NCI-H446 (cell line): ENCODE results near the gene OXNAD1.
A peak's percentile ranks its signal among the peaks of the same experiment; 100 is the strongest.
"Not testable (repeated sequence)": the region's sequence is repeated elsewhere in the genome, so short reads cannot be mapped to it uniquely, and the experiment has no call there.

Source experiments
- DNase-seq, 2 experiments: peaks; one replicate each; lab custom pipeline; 2025; lab: John Stamatoyannopoulos, UW

OXNAD1 gene

DNA sequence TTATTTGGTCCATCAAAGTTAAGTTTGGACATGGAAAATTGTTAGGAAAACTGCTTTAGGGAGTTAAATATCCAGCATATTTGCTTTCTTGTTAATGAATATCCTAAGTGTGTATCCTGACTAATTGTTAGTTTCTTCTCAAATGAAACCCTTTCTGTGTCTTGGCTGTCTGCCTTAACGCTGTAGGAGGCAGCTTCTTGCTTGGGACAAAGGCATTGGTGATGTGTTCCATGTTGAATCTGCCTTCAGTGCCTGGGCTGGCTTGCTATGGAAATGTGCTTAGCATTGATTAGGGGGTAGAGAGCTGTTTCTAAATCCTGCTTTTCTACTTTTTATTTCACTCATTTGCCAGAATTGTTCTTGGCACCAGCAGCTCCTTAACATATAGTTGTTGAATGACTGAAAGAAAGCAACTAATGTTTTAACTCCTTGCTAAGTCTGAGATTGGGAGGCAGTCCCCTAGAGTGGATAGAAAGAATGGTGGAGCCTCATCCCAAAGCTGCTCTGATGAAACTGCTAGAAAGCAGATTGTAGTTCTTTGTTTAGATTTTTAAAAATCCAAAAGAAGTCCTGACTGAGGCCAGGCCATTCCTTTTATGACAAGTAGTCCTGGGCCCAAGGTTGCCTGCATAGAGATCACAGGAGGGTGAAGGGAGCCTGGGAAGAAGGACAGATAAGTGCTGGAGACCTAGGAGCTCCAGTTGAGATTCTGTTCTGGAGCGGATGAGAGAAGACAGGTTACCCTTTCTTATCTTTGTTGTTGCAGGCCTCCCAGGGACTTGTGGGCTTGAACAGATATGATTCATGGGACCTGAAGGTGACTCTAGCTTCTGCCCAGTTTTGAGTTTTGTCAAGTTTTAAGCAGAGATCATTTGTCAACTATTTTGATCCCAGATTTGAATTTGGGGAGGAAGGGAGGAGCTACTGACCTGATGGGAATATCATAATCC, 39.3 kb downstream of the OXNAD1 start:
- no peak for DNase-seq

DNA sequence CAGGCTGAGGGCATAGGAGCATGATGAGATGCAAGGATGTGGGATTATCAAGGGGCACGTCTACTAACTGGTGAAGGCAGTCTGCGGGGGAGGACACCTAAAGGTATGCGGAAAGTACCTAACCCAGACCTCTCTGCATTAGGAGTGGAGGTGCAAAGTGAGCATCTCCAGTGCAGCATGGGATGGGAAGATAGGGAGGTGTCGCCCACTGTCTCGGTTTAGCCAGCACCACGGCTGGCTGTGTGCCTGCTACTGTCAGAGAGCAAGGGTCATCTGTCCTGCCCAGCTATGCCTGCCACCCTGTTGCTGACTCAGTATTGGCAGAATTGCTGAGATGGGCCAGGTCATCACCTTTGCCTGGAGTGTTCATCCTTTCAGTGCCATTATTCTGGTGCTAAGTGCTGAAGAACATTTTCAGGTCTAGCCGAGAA, 40.1 kb downstream of the OXNAD1 start:
- no peak for DNase-seq

DNA sequence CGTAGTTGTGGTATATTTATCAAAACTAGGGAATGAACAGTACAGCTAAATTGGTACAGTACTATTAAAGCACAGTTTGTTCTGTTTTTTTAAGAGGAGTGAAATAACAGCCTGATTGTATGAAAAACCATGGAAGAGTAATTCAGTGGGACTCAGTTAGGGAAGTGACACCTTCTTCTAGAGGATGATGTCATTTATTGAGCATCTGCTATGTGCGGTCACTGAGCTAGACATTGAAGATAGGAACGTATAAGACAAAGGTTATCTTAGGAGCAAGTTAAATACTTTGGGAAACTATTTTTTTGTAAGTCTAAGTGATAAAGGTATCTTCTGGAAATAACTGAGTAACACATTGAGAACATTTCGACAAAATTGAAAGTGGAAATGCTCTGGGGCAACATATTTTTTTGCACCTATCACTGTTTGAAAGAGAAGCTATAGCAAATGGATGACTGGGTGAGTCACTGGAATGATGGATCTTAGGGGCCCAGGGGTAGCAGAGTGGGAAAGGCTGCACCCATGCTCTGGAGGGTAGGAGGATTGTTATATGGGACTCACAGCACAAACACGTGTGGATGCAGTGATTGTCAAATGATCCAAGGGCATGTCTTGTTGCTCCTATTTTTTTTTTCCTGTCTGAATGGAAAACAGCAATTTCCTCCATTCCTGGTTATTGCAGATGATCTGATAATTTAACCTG, 43.0 kb downstream of the OXNAD1 start:
- no peak for DNase-seq

DNA sequence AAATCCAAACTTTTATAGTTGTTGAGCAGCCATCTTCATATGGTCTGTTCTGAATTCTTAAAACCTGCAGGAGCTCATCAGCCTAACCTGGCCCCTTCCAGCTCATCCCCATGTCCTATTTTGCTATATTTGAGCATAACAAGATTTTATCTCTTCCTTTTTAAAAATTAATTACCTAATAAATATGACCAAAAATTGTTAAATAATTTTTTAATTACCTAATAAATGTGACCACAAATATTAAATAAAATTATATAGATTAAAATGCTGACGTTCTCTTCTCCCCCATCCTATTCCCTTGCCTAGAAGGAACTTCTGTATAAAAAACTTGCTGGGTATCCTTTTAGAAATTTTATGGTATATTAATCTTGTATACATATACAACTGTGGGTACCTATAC, 43.7 kb downstream of the OXNAD1 start:
- no peak for DNase-seq

DNA sequence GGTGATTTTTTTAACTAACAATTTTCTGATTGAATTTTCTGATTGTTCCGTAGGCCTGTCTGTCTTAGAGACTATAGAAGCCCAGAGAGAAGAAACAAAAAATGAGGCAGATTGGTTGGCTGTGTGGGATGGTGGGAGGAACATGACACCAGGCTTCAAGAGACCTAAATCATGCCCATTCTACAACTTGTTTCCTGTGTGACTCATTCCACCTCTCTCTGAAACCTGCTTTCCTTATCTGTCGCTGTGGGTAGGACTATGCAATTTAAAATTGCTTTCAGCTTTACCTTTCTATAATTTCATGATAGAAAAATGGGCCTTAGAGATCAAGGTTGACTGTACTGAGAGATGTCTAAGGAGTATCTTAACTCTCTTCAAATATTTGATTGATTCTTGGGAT, 44.5 kb downstream of the OXNAD1 start:
- DNase-seq, result no peak

DNA sequence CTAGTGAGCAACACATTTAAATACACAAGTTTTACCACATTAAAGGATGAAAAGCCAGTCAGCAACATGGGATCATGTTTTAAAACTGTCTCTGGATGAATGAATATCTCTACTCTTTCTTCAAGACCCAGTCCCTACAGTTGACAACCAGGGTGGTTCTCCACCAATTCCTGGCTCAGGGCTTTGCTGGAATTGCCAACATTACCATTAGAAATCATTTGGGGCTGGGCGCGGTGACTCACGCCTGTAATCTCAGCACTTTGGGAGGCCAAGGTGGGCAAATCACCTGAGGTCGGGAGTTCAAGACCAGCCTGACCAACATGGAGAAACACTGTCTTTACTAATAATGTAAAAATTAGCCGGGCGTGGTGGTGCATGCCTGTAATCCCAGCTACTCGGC, 45.5 kb downstream of the OXNAD1 start:
- DNase-seq, result not testable (repeated sequence)

DNA sequence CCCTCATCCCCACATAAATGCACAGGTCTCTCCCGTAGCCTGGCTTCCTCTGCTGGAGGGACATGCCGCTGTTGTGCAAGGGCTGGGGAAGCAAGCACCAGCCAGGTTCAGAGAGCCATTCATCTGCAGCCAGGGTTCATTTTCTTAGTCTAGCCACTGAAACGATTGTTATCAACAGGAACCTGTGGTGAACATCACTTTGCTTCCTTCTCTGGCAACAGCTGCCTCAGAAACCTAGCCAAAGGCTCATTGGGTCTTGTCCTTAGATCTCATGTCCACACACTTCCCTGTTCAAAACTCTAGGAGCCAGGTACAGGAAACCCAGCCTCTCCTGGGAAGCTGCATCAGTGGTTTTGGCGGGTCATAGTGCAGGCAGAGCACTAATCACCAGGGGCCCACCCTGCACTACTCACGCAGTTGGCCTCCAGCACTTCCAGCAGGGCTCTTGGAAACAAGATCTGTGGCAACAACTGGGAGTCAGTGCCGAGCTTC, 47.0 kb downstream of the OXNAD1 start:
- no peak for DNase-seq

DNA sequence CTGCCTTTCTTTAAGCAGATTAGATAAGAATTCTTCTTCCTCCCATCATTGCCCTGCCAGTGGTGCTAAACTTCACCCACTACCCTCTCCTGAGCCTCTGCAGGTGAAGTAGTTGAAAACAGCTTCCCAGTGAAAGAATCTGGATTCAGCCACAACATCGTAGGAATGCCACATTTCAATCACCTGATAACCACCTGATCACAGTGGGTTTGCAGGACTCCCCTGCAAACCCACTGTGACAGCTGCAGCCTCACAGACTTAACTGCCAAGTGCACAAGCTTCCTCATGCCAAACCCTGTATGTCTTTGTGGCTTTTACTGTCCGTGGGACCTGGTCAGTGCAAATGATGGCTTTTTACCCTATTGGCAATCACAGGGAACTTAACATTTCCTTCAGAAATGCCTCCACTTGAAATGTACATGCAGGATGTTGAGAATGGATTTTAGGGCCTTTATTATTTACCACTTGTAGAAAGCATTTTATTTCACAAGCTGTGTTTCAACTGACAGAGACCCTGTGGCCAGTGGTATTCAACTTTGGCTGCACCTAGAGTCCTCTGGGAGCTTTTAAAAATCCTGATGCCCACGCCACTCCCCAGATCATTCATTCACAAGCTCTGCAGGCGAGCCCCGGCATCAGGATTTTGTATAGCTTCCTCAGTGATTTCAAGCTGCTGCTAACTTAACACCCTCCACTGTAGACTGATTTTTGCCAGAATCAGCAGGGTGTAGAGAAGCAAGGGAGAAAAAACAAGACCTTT, 49.1 kb downstream of the OXNAD1 start:
- no peak for DNase-seq

DNA sequence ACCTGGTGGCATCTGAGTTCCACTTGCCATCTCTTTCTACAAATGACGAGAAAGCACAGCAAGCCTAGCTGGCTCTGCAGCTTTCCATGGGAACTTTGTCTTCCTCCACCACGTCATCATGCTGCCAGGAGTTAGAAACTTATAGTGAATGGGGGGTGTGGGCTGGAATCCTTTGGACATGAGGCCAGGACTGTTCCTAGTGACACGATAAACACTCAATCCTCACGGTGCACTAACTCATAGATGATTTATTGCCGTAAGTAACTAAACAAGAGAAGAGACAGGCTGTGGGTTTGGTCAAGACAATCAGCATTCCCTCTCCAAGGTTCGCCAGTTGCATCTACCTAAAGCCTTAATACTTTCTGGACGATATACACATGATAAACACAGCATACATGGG, 50.6 kb downstream of the OXNAD1 start:
- no peak for DNase-seq

DNA sequence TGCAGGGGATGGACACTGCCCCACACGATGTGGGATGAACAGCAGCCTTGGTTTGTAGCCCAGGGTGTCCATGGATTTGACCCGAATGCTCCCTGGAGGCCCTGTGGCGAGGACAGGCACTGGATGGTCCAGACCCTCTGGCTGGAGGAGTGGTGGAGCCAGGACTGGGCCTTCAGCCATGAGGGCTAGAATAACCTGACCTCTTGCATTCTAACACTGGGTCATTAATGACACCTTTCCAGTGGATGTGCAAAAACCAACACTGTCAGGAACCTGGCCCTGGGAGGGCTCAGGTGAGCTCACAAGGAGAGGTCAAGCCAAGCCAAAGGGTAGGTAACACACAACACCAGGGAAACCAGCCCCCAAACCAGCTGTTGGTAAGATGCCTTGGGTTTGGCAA, 51.4 kb downstream of the OXNAD1 start:
- DNase-seq, result no peak

DNA sequence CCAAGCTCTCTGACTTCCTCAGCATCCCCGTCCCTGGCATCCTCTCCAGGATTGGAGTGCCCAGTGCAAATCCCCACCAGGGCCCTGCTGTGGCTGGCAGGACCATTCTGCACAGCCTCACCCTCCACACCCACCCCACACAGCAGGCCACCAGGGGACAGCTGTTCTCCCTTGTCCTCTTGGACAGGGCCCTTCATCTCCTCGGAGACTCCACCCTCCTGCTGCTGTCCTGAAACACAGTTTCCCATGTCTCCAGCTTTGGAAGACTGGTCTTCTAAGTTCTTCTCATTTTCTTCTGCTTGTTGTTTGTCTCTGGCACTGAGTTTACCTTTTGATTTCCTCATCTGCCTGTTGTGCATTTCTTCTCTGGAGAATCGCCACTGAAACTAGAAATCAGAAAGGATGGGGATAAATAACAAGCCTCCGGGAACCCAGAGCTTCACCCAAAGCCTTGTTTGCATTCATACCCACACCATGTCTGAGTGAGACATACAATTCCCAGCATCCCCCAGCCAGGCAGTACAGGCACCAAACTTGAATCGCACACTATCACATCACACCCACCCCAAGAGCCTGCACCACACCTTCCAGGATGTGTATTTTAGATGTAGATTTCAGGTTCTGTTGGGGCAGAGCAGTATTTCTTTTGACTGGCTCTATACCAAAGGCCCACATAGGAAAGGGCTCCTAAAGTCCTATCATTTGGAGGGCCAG, 52.0 kb downstream of the OXNAD1 start:
- DNase-seq, result no peak

DNA sequence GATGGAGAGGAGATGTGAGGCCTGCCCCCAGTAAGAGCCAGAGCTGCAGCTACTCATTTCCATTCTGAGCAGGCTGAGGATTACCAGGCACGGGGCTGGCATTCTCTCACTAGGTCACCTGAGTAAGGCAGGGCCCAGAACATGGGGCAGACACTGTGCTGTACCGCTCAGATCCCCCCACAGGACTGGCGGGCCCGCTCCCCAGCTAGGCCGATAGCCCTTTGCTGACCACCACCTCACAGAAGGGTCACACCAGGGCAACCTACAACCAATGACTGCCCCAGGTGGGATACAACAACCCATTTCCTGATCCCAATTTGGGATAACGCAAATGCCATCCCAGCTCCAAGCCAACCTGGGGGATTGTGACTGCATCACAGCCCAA, 52.5 kb downstream of the OXNAD1 start:
- DNase-seq, result no peak

DNA sequence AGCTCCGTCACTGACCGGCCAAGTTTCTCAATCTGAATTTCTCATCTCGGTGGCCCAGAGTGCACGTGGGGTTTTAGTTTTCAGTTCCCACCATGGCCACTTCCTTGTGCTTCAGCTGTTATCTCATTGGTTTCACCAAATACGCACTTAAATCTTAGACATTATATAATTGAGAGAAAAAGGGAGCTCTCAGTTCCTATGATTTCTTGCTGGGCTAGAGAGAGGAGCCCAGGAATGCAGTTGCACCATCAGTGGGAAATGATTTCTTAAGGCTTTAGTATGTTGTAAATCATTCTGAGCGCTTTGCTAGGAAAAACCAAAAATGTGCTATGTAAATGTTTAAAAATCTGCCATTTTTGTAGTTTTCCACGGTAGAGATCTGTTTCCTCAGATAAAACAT, 53.2 kb downstream of the OXNAD1 start:
- no peak for DNase-seq

DNA sequence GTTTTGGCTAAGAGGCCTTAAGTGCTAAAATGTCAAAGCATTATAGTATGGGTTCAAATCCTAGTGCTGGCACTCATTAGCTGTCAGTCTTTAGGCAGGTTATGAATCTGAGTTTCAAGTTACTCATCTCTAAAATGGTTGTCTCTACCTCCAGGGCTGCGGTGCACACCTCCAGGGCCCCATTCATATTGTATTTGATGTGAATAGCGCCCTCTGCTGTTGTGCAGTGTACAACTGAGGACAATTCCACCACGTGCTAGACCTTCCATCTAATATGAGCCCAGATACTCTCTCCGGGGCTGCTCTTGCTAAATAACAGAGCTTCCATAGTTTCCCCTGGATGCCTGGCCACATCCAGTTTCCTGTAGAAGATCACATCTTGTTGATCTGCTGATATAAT, 54.3 kb downstream of the OXNAD1 start:
- DNase-seq, result no peak

DNA sequence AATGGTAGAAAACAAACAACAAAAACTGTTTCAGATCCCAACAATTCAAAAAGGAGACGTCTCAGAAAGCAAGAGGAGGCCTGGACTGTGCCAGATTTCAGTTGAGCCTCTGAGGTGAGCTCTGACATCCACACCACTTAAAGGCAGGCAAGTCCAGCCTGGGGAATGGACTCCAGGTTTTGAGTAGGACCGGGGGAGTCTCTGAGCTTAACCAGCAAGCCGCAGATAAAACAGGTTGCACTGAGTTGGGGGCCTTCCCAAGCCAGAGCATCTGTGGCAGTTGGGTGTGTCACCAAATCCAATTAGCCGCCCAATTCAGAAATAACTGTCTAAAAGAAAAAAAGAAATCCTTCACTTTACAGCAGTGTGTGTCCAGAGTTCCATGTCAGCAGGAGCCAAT, 54.7 kb downstream of the OXNAD1 start:
- DNase-seq, result no peak

DNA sequence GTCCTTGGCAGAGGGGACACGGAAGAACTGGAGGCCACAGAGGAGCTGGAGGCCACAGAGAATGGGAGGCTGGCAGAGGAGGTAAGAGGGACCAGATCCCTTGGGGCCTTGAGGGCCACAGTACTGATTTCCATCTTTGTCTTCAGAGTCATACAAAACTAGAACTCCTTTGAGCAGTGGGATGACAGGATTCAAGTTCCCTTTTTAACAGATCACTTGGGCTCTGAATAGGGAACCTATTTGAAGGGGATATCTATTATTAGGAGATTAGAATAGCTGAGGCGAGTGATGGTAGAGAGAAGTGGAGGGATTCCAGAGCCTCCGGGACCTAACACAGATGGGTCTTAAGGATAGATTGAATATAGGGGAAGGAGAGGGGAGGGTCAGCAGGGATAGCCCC, 55.7 kb downstream of the OXNAD1 start:
- DNase-seq, result no peak

DNA sequence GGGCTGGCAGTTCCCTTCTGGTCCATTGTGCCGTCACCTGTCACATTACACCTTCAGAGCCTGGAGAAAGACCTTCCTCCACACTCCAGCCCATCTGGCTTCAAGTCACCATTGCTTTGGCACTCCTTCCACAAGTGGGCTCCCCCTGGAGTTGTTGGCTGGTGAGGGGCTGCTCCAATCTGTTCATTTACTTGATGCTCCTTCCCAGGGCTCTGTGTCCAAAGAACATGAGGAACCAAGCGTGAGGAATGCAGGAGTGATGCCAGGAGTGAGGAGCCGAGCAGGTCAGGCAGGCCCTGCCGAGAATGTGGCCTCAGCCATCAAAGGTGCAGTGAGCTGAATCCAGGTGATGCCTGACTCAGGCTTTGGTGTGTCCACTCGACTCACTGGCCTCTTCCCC, 57.2 kb downstream of the OXNAD1 start:
- peak; percentile 41 to 80 for DNase-seq

DNA sequence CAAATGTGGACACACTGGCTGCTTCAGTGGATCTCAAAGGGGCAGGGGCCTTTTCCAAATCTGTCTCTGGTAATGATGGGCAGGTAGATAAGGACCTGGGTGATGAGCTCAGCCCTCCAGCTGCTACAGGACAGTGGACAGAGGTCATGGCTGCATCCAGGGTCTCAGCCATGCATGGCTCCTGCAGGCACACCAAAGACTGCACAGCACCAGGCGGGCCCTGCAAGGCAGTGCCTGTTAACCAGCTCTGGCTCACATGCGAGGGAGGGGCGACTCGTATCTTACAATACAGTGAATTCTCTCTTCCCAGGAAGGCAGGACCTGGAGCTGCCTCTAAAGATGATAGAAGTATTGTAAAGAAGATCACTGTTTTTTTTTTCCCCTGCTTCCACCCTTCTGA, 58.7 kb downstream of the OXNAD1 start:
- DNase-seq, result no peak

DNA sequence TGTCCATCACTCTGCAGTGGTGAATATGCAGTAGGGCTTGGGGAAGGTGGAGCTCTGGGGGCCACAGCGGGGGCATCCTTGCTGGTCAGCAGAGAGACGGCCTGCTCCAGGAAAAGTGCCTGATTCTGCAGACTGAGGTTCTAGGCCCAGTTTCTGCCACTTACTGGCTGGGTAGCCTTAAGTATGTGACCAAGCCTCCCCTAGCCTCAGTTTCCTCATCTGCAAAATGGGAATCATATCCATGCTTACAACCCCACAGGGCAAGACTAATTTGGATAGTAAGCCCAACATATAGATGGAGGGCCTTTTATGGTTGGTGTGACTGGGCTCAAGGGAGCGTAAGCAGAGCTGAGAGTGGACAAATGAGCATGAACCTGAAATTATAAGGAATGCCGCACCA, 60.8 kb downstream of the OXNAD1 start:
- DNase-seq, result no peak

DNA sequence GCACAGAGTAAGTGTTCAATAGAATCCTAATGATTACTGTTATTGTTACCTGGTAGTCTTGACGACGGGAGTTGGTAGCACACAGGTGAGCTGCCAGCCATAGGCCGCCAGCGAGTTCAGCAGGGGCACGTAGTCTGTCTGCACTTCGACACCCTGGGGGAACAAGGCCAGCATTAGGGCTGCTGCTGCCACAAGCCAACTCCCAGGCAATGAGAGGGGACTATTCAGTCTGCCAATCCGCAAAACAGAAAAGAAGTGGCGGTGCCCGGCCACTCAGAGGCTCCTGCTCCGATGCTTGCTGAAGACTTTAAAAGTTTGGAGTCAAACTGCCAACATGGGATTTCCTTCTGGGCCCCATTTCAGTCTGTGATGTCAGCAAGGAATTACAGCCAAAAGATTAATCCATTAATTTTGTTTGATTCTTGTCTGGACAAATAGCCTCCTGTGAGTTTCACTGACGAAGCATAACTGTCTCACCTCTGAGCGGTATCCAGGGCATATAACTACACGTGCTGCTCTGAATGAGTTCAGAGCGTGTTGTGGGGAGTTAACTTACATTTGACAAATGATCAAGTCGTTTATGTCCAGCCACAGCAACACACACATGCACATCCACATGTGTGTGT, 61.8 kb downstream of the OXNAD1 start:
- no peak for DNase-seq

DNA sequence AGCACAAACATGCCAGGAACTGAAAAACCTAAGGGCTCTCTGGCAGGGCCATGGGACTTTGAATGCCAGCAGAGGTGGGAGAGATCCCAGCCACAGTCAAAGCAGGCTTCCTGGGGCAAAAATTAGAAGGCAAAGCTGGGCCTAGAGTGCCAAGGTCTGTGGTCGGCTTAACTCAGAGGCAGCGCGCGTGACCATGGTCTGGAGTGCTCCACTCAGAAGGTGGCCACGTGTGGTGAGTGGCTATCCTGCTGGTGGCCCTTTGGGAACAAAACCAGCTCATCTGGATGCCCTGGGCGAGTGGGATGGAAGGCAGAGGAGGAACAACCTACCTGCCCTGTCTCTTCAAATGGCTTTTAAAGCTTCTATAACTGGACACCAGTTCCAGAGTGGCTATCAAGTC, 63.1 kb downstream of the OXNAD1 start:
- DNase-seq, result no peak
